Colonic mucosa (tissue), 4 donors: Measurements from ENCODE around the gene ERBB4. TPM values are rescaled to one million over a fixed set of nuclear protein-coding genes. Genes with fewer than 3 reads are reported as not detected.

Source experiments
- DNase-seq: peaks from one replicate; pipeline ENCODE4 v3.0.0-alpha.2; 2020
- H3K27ac ChIP-seq: fragments of 200-600 bp; one replicate; pipeline ENCODE4 v1.8.0; 2021
- H3K27me3 ChIP-seq: fragments of 200-600 bp; one replicate; pipeline ENCODE4 v1.8.0; 2021
- H3K36me3 ChIP-seq: fragments of 200-600 bp; one replicate; pipeline ENCODE4 v1.8.0; 2021
- H3K4me1 ChIP-seq: fragments of 200-600 bp; one replicate; pipeline ENCODE4 v1.8.0; 2021; ENCODE audit warnings: mild to moderate bottlenecking
- H3K4me3 ChIP-seq: fragments of 200-600 bp; one replicate; pipeline ENCODE4 v1.8.0; 2021
- H3K9ac ChIP-seq, 2 donors: one replicate each; pipeline ENCODE4 v1.7.0; 2013; ENCODE audit warnings: control low read depth in 2 of 2, low read depth in 2 of 2, low read length in 2 of 2
- H3K9me3 ChIP-seq: fragments of 200-600 bp; one replicate; pipeline ENCODE4 v1.8.0; 2021
- intact Hi-C: fragments of 100-400 bp; cut with DNase I; formaldehyde crosslinking; loops from one replicate; pipeline ENCODE4 v1.14.1; 2022
- total RNA-seq, 2 donors: library from RNA; stranded (reverse); fragmentation: NEBNext Ultra II Directional in 1 of 2; extraction: Animal tissue kit (Norgen Biotek cat#: 25700) in 1 of 2; gene quantifications; one replicate each; pipeline ENCODE4 v1.2.1, GENCODE V29; 2021
- TF ChIP-seq, protein P1 (sequence below): fragments of 200-600 bp; IDR thresholded peaks from one replicate; pipeline ENCODE4 v1.8.0; 2022; ENCODE audit warnings: antibody characterized with exemption, mild to moderate bottlenecking
- donor health status: healthy.
- donor health status: DM: no; HTN: no; CAD: no.
- donor health status: DM: no; HTN: no; CAD: no.

The ERBB4 gene
- total RNA-seq, 2 donors from 2014 or later = 0.05 to 0.07 TPM

GRCh38 chr2:212354382-212354781, 184.2 kb downstream of the ERBB4 start:
- Histone ChIP-seq H3K9me3 (no peaks in the 10 kb centered on the region), H3K27me3 (no peaks in the 10 kb centered on the region), H3K27ac (no peak overlapping the region), H3K4me3 (no peak overlapping the region), H3K36me3 (no peaks in the 10 kb centered on the region), H3K4me1 (no peaks in the 10 kb centered on the region), H3K9ac (no peak overlapping the region)
- TF ChIP-seq, protein P1, sequence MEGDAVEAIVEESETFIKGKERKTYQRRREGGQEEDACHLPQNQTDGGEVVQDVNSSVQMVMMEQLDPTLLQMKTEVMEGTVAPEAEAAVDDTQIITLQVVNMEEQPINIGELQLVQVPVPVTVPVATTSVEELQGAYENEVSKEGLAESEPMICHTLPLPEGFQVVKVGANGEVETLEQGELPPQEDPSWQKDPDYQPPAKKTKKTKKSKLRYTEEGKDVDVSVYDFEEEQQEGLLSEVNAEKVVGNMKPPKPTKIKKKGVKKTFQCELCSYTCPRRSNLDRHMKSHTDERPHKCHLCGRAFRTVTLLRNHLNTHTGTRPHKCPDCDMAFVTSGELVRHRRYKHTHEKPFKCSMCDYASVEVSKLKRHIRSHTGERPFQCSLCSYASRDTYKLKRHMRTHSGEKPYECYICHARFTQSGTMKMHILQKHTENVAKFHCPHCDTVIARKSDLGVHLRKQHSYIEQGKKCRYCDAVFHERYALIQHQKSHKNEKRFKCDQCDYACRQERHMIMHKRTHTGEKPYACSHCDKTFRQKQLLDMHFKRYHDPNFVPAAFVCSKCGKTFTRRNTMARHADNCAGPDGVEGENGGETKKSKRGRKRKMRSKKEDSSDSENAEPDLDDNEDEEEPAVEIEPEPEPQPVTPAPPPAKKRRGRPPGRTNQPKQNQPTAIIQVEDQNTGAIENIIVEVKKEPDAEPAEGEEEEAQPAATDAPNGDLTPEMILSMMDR = no peak
- intact Hi-C loops = no loop called here
- no peak for DNase-seq

DNA sequence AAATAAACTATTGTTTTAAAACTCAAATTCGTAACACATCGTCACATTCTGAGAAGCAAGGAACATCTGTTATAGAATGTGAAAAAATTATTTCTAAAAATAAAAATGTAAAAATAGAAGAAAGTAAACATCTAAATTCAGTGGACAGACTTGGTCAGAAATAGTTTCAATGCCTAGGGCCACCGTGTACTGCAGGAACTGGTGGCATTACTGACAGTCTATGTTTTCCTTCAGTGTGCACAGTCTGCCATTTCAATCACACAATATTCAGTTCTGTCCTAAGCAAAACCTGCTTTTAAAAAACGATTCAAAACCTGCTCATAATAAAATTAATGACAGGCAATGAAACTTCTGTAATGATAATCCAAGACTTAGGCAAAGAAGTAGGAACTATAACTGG, 190.1 kb downstream of the ERBB4 start:
- DNase-seq = no peak
- no peak overlapping the region for H3K27ac ChIP-seq
- no peak overlapping the region for H3K4me3 ChIP-seq
- H3K27me3 ChIP-seq = no peaks in the 10 kb centered on the region
- intact Hi-C loops = no loop called here
- no peaks in the 10 kb centered on the region for H3K4me1 ChIP-seq
- TF ChIP-seq, protein P1 = no peak
- no peaks in the 10 kb centered on the region for H3K9me3 ChIP-seq
- no peaks in the 10 kb centered on the region for H3K36me3 ChIP-seq
- H3K9ac ChIP-seq = no peak overlapping the region

DNA sequence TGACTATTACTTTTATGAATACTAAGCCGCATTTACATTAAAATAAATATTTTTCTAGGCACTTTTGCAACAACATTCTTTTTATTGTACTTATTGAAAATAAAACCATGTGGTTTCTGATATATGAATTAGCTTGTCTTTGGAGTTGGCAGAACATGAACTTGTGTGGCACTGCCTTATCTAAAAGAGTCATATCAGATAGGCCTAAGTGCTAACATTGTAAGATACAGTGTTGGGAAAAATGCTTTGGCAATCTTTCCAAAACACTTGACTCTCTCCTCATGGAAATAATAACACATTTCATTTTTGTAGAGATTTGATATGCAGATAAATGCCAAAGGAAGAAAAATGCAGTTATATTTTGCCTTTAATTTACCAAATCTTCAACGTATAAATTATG, 191.7 kb downstream of the ERBB4 start:
- TF ChIP-seq, protein P1 = no peak
- no peak for DNase-seq

DNA sequence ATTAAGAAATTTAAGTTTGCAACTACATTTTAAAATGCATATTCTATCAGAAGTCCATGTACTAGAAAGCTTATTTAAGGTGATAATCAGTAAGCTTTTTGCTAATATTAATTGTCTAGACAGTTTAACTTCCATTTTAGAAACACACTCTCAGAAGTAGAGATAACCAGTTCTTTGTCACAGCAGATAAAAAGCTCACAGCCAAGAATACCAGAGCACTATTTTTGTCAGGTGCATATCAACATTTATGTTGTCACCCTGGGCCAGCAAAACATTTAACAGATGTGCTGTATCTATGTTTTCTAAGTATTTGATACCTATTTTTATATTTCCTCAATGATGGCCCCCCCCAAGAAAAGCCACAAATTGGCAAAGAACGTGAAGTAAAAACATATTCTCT, 192.6 kb downstream of the ERBB4 start:
- Histone ChIP-seq H3K4me3 (no peak overlapping the region), H3K27me3 (no peaks in the 10 kb centered on the region), H3K9me3 (no peaks in the 10 kb centered on the region), H3K36me3 (no peaks in the 10 kb centered on the region), H3K9ac (no peak overlapping the region), H3K27ac (no peak overlapping the region), H3K4me1 (no peaks in the 10 kb centered on the region)
- TF ChIP-seq, protein P1 = no peak
- DNase-seq = no peak
- intact Hi-C loops = no loop called here

More for the DNA sequence above, 191.7 kb downstream of the ERBB4 start:
- Histone ChIP-seq H3K36me3 (no peaks in the 10 kb centered on the region), H3K9me3 (no peaks in the 10 kb centered on the region), H3K4me1 (no peaks in the 10 kb centered on the region), H3K27ac (no peak overlapping the region), H3K9ac (no peak overlapping the region), H3K4me3 (no peak overlapping the region), H3K27me3 (no peaks in the 10 kb centered on the region)
- intact Hi-C loops = no loop called here

DNA sequence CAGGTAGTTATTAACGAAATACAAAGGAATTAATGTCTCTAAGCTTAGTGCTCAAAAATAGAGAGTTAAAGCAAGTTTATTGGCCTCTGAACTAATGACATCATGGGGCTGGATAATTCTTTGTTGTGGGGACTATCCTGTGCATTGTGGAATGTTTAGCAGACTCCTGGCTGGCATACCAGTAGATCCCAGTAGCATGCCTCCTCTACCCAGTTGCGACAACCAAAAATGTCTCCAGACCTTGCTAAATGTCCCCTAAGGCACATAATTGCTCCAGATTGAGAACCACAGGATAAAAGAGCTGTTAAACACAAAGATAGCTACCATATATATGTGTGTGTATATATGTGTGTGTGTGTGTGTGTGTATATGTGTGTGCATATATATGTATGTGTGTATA, 194.5 kb downstream of the ERBB4 start:
- Histone ChIP-seq H3K9ac (no peak overlapping the region), H3K27ac (no peak overlapping the region), H3K4me3 (no peak overlapping the region), H3K9me3 (no peaks in the 10 kb centered on the region), H3K27me3 (no peaks in the 10 kb centered on the region), H3K4me1 (no peaks in the 10 kb centered on the region), H3K36me3 (no peaks in the 10 kb centered on the region)
- no peak for DNase-seq
- TF ChIP-seq, protein P1 = no peak
- intact Hi-C loops = no loop called here

GRCh38 chr2:212343167-212343566, 195.4 kb downstream of the ERBB4 start:
- TF ChIP-seq, protein P1 = no peak
- Histone ChIP-seq H3K27ac (no peak overlapping the region), H3K9me3 (no peaks in the 10 kb centered on the region), H3K4me3 (no peak overlapping the region), H3K9ac (no peak overlapping the region), H3K4me1 (no peaks in the 10 kb centered on the region), H3K27me3 (no peaks in the 10 kb centered on the region), H3K36me3 (no peaks in the 10 kb centered on the region)
- DNase-seq = no peak
- intact Hi-C loops = no loop called here
